GM21786 (cell line): Measurements from ENCODE around the gene CFD.
"Not testable (repeated sequence)": the region's sequence is repeated elsewhere in the genome, so short reads cannot be mapped to it uniquely, and the experiment has no call there.

Experiments
- ATAC-seq: cut with Tn5 transposase; IDR thresholded peaks from one replicate; pipeline ENCODE4 v1.9.1; 2021; ENCODE audit not compliant: unreplicated experiment

The CFD gene

DNA sequence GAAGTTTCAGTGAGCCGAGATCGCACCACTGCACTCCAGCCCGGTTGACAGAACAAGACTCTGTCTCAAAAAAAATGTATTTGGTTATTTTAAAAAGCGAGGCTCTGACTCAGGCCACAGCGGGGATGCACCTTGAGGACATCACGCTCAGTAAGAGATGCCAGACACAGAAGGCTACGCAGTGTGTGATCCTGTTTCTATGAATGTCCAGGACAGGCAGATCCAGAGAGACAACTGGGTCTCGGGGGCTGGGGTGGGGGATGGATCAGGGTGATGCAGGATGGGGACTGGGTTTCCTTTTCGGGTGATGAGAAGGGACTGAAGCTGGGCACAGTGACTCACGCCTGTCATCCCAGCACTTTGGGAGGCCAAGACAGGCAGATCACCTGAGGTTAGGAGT is 28.1 kb downstream of the CFD start:
- no peak for ATAC-seq

- ATAC-seq, result no peak
Measured at GRCh38 chr19:888581-889385, 29.3 kb downstream of the CFD start.

- no peak for ATAC-seq
Measured at GRCh38 chr19:889662-890295, 30.3 kb downstream of the CFD start.

DNA sequence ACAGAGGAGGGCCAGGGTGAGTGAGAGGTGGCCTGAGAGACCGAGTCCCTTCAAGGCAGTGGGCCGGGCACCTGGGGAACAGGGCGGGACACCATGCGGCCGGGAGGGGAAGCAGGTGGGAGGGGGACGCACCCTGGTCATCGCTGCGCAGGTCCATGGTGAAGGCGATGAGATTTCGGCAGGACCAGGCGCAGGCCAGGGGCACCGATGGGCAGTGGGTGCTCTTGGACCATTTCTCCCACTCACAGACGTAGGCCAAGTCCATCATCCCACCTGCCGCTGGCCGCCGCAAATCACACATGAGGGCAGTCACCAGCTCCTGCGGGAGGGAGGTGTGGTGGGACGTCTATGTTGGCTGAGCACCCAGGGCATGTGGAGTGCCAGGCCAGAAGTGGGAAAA is 31.4 kb downstream of the CFD start:
- ATAC-seq, result no peak

DNA sequence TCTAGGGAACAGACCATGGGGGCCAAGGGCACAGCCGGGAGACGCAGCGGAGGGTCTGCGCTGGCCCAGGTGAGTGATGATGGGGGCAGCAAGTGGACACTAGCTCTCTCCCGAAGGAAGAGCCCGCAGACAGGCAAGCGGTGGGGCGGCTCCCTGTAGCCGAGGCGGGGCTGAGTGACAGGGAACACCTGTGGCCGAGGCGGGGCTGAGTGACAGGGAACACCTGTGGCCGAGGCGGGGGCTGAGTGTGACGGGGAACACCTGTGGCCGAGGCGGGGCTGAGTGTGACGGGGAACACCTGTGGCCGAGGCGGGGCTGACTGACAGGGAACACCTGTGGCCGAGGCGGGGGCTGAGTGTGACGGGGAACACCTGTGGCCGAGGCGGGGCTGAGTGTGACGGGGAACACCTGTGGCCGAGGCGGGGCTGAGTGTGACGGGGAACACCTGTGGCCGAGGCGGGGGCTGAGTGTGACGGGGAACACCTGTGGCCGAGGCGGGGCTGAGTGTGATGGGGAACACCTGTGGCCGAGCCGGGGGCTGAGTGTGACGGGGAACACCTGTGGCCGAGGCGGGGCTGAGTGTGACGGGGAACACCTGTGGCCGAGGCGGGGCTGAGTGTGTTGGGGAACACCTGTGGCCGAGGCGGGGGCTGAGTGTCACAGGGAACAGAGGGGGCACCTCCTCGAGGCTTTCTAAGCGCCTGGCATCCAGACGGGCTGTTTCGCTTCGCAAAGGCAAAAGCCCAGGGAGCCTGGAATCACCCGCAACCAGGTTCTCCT is 32.1 kb downstream of the CFD start:
- not testable (repeated sequence) for ATAC-seq

DNA sequence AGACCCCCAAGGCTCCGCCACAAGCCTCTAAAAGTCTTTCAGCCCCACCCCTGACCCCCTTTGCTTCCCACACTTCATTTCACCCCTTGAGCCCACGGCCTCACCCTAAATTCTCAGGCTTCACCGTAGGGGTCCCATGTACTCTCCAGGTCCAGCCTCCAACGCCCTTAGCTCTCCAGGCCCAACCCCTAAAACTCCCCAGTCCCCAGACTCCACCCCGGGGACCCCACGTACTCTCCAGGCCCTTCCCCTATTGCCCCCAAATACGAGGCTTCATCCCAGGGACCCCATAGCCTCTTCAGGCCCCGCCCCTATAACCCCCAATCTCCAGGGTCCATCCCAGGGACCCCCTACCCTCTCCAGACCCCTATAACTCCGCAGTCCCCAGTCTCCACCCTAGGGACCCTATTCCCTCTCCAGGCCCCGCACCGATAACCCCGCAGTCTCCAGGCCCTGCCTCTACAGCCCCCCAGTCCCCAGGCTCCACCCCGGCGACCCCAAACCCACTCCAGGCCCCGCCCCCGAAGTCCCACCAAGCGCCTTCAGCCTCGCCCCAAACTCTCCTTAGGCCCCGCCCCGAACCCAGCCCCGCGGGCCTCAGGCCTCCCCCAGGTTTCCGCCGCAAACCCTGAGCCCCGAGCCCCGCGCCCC is 32.9 kb downstream of the CFD start:
- no peak for ATAC-seq

DNA sequence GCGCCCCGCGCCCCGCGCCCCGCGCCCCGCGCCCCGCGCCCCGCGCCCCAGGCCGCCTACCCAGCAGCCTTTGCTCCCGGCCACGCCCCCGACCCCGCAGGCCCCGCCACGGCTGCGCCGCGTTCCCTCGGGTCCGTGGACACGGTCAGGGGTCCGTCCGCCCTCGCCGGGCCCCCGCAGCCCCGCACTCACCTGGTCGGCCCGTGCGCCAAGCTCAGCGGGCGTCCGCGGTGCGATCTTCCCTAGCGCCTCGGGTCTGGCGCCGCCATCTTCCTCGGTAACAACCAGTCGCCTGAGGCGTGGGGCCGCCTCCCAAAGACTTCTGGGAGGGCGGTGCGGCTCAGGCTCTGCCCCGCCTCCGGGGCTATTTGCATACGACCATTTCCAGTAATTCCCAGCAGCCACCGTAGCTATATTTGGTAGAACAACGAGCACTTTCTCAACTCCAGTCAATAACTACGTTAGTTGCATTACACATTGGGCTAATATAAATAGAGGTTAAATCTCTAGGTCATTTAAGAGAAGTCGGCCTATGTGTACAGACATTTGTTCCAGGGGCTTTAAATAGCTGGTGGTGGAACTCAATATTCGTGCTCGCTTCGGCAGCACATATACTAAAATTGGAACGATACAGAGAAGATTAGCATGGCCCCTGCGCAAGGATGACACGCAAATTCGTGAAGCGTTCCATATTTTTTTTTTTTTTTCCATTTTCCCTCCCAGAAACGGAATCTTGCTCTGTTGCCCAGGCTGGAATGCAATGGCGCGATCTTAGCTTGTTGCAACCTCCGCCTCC is 33.6 kb downstream of the CFD start, which contains the start of the genes MED16 and RNU6-9:
Gene MED16, minus strand, starts transcription at position 294 of the 796 bp plus-strand sequence. CDS start 2,056 bp downstream, outside the sequence.
Gene RNU6-9, plus strand, starts transcription at position 591 of the 796 bp plus-strand sequence.
- ATAC-seq, result peak; percentile 61

DNA sequence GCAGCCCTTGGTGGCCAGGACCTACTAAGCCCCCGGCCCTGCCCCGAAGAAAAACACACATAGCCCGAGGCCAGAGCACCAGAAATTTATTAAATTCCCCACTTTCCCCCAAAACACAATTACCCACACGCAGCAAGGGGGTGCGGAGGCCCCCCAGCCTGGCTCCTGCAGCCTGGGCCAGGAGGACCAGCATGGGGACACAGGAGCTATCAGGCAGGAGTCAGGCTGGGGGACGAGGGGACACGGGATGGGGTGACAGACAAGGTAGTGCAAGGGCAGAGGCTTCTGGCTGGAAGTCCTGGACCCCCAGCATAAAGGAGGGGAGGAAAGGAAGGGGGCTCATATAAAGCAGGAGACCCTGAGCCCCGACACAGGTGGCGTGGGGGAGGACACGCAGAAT is 37.0 kb downstream of the CFD start:
- ATAC-seq, result no peak

DNA sequence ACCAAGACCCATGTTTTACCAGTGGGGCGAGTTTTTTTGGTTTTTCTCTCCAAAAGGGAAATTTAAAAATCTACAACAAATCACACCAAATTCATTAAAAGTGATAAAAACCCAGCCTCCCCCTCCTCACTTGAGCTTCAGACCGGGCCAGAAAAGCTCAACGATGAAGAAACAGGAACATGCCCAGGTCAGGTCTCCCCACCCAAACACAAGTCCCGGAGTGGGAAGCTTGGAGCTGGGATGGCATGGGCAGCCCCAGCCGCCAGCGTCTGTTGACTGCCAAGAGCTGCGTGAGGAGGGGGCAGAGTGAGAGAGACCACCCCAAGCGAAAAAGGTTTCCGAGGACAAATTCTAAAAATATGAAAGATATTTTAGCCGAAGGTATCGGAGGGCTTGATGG is 37.5 kb downstream of the CFD start:
- no peak for ATAC-seq

DNA sequence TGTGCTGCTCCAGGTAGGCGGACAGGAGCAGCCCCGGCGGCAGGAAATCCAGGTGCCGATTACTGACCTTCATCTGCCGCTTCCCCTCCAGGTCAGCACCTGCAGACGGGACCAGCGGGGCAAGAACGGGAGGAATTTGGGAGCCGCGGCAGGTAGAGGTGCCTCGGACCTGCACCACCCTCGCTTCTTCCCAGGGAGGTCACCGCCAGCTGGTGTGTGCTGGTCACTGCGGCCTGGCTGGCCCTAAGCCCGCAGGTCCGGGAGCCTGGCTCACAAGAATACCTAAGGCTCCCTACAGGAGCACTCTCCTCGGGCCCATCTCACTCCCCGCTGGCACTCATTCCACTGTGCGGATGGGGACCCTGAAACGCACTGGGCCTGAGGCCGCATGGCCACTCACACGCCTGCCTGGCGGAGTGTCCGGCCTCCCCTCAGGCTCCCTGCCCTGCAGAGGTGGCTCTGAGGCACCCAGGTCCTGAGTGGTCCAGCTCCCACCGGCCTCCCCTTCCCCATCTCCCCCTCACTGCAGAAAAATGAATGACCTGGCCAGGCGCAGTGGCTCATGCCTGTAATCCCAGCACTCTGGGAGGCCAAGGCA is 38.1 kb downstream of the CFD start:
- no peak for ATAC-seq

- no peak for ATAC-seq
Measured at GRCh38 chr19:898663-899062, 39.2 kb downstream of the CFD start.

DNA sequence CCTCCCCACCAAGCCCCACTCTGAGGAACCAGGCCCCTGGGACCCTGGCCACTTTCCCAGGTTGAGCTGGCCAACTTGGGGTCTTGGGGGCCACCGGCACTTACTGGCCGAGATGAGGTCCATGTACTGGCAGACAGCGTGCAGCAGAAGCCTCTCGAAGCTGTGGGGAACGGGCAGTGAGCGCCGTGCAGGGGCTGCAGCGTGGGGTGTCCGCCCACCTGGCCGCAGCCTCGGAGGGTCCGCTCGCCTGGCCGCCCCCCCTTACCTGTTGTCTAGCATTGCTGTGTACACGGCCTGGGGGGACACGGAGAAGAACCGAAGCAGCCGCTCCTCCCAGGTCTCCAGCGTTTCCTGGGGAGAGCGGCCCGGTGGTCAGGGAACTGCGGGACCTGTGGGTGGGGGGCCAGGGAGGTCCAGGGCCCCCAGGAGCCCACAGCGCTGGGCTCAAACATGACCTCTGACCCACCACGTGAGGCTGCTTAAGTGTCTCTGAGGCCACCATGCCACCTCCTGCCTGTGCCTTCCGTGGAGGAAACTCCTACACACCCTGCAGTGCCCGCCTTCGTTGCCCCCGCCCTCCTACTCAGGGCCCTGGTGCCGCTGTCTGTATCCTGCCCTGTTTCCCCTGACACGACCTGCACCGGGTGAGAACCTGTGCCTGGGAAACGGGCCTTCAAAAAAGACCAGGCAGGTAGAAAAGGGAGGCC is 40.0 kb downstream of the CFD start:
- no peak for ATAC-seq

DNA sequence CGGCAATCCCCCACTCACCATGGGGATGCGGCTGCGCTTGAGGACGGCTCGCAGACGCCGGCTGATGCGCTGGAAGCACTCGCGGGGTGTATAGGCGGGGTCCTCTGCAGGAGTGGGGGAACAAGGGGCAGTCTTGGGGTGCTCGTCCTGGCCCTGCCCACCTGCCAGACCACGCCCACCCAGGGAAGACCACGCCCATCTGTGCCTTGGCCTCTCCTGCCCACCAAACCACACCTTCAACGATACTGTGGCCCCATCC is 40.5 kb downstream of the CFD start:
- ATAC-seq, result no peak

DNA sequence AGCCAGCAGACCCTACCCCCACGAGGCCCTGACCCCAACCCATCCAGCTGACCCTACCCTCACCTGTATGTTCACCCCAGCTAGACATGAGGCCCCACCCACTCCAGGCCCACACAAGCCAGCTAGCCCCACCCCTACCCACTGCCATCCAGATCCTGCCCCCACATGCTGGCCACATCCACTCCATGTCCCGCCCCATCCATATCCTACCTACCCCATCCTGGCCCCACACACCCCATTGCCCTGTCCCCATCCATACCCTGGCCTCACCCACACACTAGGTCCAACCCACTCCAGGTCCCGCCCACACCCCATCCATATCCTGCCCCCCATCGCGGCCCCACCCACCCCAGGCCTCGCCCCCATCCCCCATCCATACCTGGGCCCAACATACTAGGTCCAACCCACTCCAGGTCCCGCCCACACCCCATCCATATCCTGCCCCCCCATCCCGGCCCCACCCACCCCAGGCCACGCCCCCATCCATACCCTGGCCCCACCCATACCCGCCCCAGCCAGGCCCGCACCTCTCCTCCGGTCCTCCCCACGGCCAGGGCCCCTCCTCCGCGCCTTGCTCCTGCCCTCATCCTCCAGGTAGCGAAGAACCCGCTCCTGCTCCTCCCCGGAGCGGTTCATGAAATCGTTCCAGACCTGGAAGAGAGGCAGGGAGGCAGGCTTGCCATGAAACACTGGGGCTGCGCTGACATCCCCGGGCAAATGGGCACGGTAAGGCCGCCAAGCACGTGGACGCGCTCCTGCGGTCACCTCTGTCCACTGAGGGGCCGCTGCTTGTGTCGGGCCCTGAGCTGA is 41.0 kb downstream of the CFD start:
- no peak for ATAC-seq

DNA sequence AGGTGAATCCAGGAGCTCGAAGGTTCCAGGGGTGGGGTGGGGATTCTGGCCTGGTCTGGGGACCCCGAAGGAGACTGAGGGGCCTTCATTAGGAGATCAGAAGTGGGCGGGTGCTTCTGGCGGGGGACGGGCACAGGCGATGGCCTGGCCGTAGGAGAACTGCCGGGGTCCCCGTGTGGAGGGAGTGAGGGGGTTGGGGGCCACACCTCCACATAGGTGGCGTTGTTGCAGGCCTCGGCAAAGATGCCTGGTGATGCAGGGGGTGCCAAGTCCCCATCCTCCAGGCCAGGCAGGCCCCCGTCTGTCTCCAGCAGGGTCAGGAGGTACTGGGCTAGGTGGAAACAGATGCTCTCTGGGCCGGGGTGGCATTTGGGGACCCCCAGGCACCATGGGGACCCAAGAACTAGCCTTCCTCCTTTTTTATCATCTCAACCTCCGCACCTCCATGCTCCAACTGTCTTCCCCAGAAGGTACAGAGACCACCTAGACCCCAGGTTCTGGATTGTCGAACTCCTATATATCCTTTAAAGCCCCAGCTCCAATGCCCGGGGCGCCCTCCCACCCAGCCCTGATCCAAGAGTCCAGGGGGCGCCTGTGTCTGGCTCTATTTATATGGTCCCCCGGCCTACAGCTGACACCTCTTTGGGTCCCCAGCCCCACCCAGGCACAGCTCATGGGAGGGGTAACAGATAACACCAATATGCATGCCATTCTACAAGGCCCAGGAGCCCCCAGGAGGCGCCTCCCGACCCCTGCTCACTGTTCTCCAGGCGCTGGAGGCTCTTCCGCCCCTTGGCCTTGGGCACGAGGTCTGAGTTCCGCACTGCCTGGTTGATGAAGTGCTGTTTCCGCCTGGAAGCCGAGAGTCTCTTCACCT is 42.0 kb downstream of the CFD start:
- no peak for ATAC-seq

DNA sequence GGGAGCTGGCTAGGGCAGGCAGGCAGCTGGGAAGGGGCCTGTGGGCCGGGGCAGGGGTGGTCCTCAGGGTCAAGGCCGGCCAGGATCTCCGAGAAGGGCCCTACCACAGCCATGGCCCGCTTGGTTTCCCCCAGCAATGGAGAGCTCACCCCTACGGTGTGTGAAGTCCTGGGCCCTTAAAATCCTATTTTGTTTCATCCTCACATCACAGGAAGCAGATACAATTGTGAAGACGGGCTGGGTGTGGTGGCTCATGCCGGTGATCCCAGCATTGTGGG is 42.6 kb downstream of the CFD start:
- no peak for ATAC-seq

DNA sequence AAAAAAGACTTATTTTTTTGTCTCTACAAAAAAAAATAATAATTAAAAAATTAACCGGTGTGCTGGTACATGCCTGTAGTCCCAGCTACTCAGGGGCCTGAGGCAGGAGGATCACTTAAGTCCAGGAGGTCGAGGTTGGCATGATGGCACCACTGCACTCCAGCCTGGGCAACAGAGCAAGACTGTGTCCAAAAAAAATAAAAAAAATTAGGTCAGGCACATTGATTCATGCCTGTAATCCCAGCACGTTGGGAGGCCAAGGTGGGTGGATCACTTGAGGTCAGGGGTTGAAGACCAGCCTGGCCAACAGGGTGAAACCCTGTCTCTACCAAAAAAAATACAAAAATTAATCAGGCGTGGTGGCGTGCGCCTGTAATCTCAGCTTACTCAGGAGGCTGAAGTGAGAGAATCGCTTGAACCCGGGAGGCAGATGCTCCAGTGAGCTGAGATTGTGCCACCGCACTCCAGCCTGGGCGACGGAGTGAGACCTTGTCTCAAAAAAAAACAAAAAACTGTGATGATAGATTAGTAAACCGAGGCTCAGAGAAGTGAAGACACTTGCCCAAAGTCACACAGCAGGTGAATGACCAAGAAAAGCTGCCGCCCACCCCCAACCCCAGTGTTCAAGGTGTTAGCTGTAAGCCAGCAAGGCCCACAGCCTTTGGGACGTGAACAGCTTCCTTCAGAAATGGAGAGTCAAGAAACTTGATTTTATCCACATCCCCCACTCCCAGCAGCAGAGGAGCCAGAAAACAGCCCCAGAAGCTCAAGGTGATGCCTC is 43.2 kb downstream of the CFD start:
- no peak for ATAC-seq
